Heart right ventricle (tissue), 16 donors: ENCODE measurements around the gene KCNMA1. TPM values are rescaled to one million over a fixed set of nuclear protein-coding genes. Genes with fewer than 3 reads are reported as not detected.

Source experiments
- ATAC-seq, 8 donors: fragments of 200-7000 bp; cut with Tn5 transposase; one replicate each; pipeline ENCODE4 v1.9.1; 2020; ENCODE audit warnings: mild to moderate bottlenecking in 8 of 8, moderate library complexity in 8 of 8, moderate number of reproducible peaks in 1 of 8
- DNase-seq, 2 donors: peaks; one replicate each; pipeline ENCODE4 v3.0.0-alpha.2; 2020
- H3K27ac ChIP-seq, 10 donors: fragments of 200-600 bp; sonication (generic) in 2 of 10; one replicate each; pipeline versions ENCODE4 v1.5.0 to v1.8.0; 2020 to 2022; ENCODE audit warnings: mild to moderate bottlenecking in 3 of 10
- H3K27me3 ChIP-seq, 7 donors: fragments of 200-600 bp; one replicate each; pipeline ENCODE4 v1.8.0; 2021 to 2022; ENCODE audit warnings: mild to moderate bottlenecking in 2 of 7
- H3K36me3 ChIP-seq, 9 donors: fragments of 200-600 bp; sonication (generic) in 1 of 9; one replicate each; pipeline versions ENCODE4 v1.5.0 to v1.8.0; 2020 to 2022; ENCODE audit warnings: mild to moderate bottlenecking in 2 of 9
- H3K4me1 ChIP-seq, 9 donors: fragments of 200-600 bp; sonication (generic) in 1 of 9; one replicate each; pipeline versions ENCODE4 v1.5.0 to v1.8.0; 2020 to 2022; ENCODE audit warnings: mild to moderate bottlenecking in 4 of 9
- H3K4me3 ChIP-seq, 10 donors: fragments of 200-600 bp; sonication (generic) in 2 of 10; one replicate each; pipeline versions ENCODE4 v1.5.0 to v1.8.0; 2020 to 2022; ENCODE audit warnings: mild to moderate bottlenecking in 7 of 10, moderate library complexity in 2 of 10
- H3K9me3 ChIP-seq, 11 donors: fragments of 200-600 bp in 10 of 11; sonication (generic) in 2 of 11; one replicate each; pipeline versions ENCODE4 v1.5.0 to v1.8.0; 2013 to 2022; ENCODE audit warnings: mild to moderate bottlenecking in 2 of 11, control low read depth in 1 of 11, moderate library complexity in 1 of 11
- CTCF ChIP-seq, 9 donors: fragments of 200-600 bp; sonication (generic) in 2 of 9; IDR thresholded peaks; one replicate each; pipeline versions ENCODE4 v1.5.0 to v1.8.0; 2021 to 2022; ENCODE audit warnings: antibody characterized with exemption in 9 of 9, mild to moderate bottlenecking in 5 of 9, moderate library complexity in 1 of 9
- WGBS, 2 donors: extraction: QIAGEN DNeasy Blood & Tissue Kit; methylation state at CpG; one replicate each; pipeline ENCODE4 v1.1.7; 2013; ENCODE audit warnings: inconsistent platforms in 1 of 2; 5-methylcytosine and 5-hydroxymethylcytosine counted together
- intact Hi-C, 10 donors: fragments of 100-400 bp; cut with DNase I; formaldehyde crosslinking; loops; one replicate each; pipeline versions ENCODE4 v1.11.1 to v1.14.2; 2022
- polyA plus RNA-seq, 2 donors: library from polyadenylated mRNA; stranded (reverse); fragments of 200-250 nt; gene quantifications; one replicate each; pipeline ENCODE4 v1.2.3, GENCODE V29; 2013
- total RNA-seq, 10 donors: library from RNA; stranded (reverse); fragmentation: NEBNext Ultra II Directional in 3 of 10; extraction: Animal tissue kit (Norgen Biotek cat#: 25700) in 3 of 10; gene quantifications; one replicate each; pipeline versions ENCODE4 v1.2.1 to v1.2.4, GENCODE V29; 2021 to 2023
- donor health status: Arrhythmogenic right ventricular cardiomyopathy.
- donor health status: ischemic (EF 13 %, LVEDD 7.1; RV severe dilation, severe dysfunction).
- donor health status: healthy with polysubstance abuse.
- donor health status: DM: no; HTN: yes; CAD: no.
- donor health status: DM: no; HTN: no; CAD: no.
- donor health status: ischemic (EF 25% LVEDD 6.9; RV normal size, moderate dysfunction).
- donor health status: ischemic (EF 25% LVEDD 5.7; RV mildly dilated, moderate dysfunction).
- donor health status: healthy.
- donor health status: DM: yes; HTN: yes; CAD: no.
- donor health status: Ischemic cardiomyopathy.
- donor health status: ischemic (EF 35%, LVEDD 5.7; RV mildly dilated, moderate dysfunction).
- donor health status: nonischemic (EF 11% LVEDD 7.7; RV severe dilation, severe dysfunction).
- donor health status: DM: yes; HTN: yes; CAD: no.
- donor health status: PGD.
- donor health status: ischemic (EF 29% LVEDD 5.4; RV normal size, mild dysfunction).
- donor health status: nonischemic (EF 23%, LVEDD 6.1; RV moderate dilation, normal function).

KCNMA1 gene
- total and polyA plus RNA-seq, 12 donors = 0.59 to 5.3 (median 1.6) TPM

- Histone ChIP-seq H3K9me3 (no peaks in the 10 kb centered on the region), H3K27me3 (peaks cover 0 to 23% (median 6%) of the 10 kb centered on the region in 7 donors), H3K36me3 (no peaks in the 10 kb centered on the region), H3K4me3 (no peak overlapping the region), H3K4me1 (peaks cover 0 to 8% (median 0%) of the 10 kb centered on the region in 9 donors), H3K27ac (no peak overlapping the region)
- no peak for TF ChIP-seq CTCF (IDR thresholded peaks at IDR 0.05)
- no peak for DNase-seq
- ATAC-seq = no peak
- 81 to 96% methylated on average over 2 of the region's 2 CpGs for WGBS, 2 donors
- intact Hi-C loops = no loop called here
Observed at GRCh38 chr10:77510294-77510693, 127.3 kb downstream of the KCNMA1 start.

GRCh38 chr10:77509391-77509790 is 128.2 kb downstream of the KCNMA1 start:
- Histone ChIP-seq H3K4me3 (no peak overlapping the region), H3K36me3 (no peaks in the 10 kb centered on the region), H3K27me3 (peaks cover 0 to 28% (median 8%) of the 10 kb centered on the region in 7 donors), H3K4me1 (peaks cover 0 to 8% (median 0%) of the 10 kb centered on the region in 9 donors), H3K27ac (no peak overlapping the region), H3K9me3 (no peaks in the 10 kb centered on the region)
- WGBS, 2 donors = 76 to 85% methylated on average over 6 of the region's 6 CpGs
- ATAC-seq = no peak
- DNase-seq = no peak
- intact Hi-C loops = loop anchor here in 1 of 10 donors (5.0 kb wide), 1 partner anchor 1538 kb away; no protein-coding TSS in a partner anchor
- TF ChIP-seq CTCF (IDR thresholded peaks at IDR 0.05) = no peak

- Histone ChIP-seq H3K4me3 (no peak overlapping the region), H3K27ac (peak overlapping the region in 1 of 10 donors; percentile 69), H3K36me3 (no peaks in the 10 kb centered on the region), H3K27me3 (peaks cover 0 to 28% (median 8%) of the 10 kb centered on the region in 7 donors), H3K9me3 (no peaks in the 10 kb centered on the region), H3K4me1 (peaks cover 0 to 8% (median 0%) of the 10 kb centered on the region in 9 donors)
- ATAC-seq (peak in 2 of 8 donors; percentile 35 to 46), DNase-seq (no peak)
- intact Hi-C loops = loop anchor here in 1 of 10 donors (5.0 kb wide), 1 partner anchor 1540 kb away; no protein-coding TSS in a partner anchor
- no peak for TF ChIP-seq CTCF (IDR thresholded peaks at IDR 0.05)
- 50 to 56% methylated on average over 5 of the region's 5 CpGs for WGBS, 2 donors
Observed at GRCh38 chr10:77507291-77507880, 130.2 kb downstream of the KCNMA1 start.

- H3K27me3 ChIP-seq = peaks cover 0 to 28% (median 8%) of the 10 kb centered on the region in 7 donors
- ATAC-seq = no peak
- no peaks in the 10 kb centered on the region for H3K9me3 ChIP-seq
- no peak for DNase-seq
- peak overlapping the region in 1 of 10 donors; percentile 69 for H3K27ac ChIP-seq
- no peak for TF ChIP-seq CTCF (IDR thresholded peaks at IDR 0.05)
- H3K36me3 ChIP-seq = no peaks in the 10 kb centered on the region
- intact Hi-C loops = loop anchor here in 1 of 10 donors (5.0 kb wide), 1 partner anchor 1541 kb away; no protein-coding TSS in a partner anchor
- H3K4me1 ChIP-seq = peaks cover 0 to 8% (median 0%) of the 10 kb centered on the region in 9 donors
- no peak overlapping the region for H3K4me3 ChIP-seq
- whole genome bisulfite sequencing, 2 donors = 70 to 83% methylated on average over 3 of the region's 3 CpGs
Observed at GRCh38 chr10:77506517-77507200, 130.9 kb downstream of the KCNMA1 start.
